Measurements from ENCODE around the gene DDX3X.

GRCh38 chrX:41326431-41326830 is 7.5 kb upstream of the DDX3X start:
- TF ChIP-seq POLR2A (IDR thresholded peaks at IDR 0.05): no peak
- TF ChIP-seq CTCF (IDR thresholded peaks at IDR 0.05): no peak
- no peak for TF ChIP-seq EP300 (IDR thresholded peaks at IDR 0.05)
- TF ChIP-seq POLR2AphosphoS5 (IDR thresholded peaks at IDR 0.05): no peak
